GM21390 (cell line): ENCODE results near the gene AUTS2.

Source experiments
- ATAC-seq: cut with Tn5 transposase; IDR thresholded peaks from one replicate; pipeline ENCODE4 v1.9.1; 2021; ENCODE audit not compliant: unreplicated experiment

The AUTS2 gene

GRCh38 chr7:70047384-70047783 is 449.1 kb downstream of the AUTS2 start:
- no peak for ATAC-seq

- no peak for ATAC-seq
Measured at GRCh38 chr7:70047891-70048448, 449.7 kb downstream of the AUTS2 start.

- no peak for ATAC-seq
Measured at GRCh38 chr7:70051726-70052125, 453.5 kb downstream of the AUTS2 start.

GRCh38 chr7:70052691-70053090 is 454.4 kb downstream of the AUTS2 start:
- no peak for ATAC-seq

- ATAC-seq: no peak
Measured at GRCh38 chr7:70053421-70053820, 455.1 kb downstream of the AUTS2 start.

GRCh38 chr7:70053989-70054388 is 455.7 kb downstream of the AUTS2 start:
- no peak for ATAC-seq

GRCh38 chr7:70056363-70056762 is 458.1 kb downstream of the AUTS2 start:
- no peak for ATAC-seq

GRCh38 chr7:70060298-70061068 is 462.2 kb downstream of the AUTS2 start:
- no peak for ATAC-seq

- ATAC-seq: no peak
Measured at GRCh38 chr7:70063371-70063770, 465.1 kb downstream of the AUTS2 start.

- ATAC-seq: no peak
Measured at GRCh38 chr7:70063927-70064326, 465.7 kb downstream of the AUTS2 start.

- ATAC-seq: no peak
Measured at GRCh38 chr7:70066844-70067243, 468.6 kb downstream of the AUTS2 start.

- ATAC-seq: no peak
Measured at GRCh38 chr7:70068531-70068930, 470.3 kb downstream of the AUTS2 start.

- no peak for ATAC-seq
Measured at GRCh38 chr7:70069977-70070376, 471.7 kb downstream of the AUTS2 start.

GRCh38 chr7:70071766-70072165 is 473.5 kb downstream of the AUTS2 start:
- ATAC-seq: no peak

- ATAC-seq: no peak
Measured at GRCh38 chr7:70072220-70072619, 473.9 kb downstream of the AUTS2 start.

GRCh38 chr7:70076325-70076724 is 478.1 kb downstream of the AUTS2 start:
- ATAC-seq: no peak

- no peak for ATAC-seq
Measured at GRCh38 chr7:70082099-70082611, 483.9 kb downstream of the AUTS2 start.

- no peak for ATAC-seq
Measured at GRCh38 chr7:70091362-70091761, 493.1 kb downstream of the AUTS2 start.

- no peak for ATAC-seq
Measured at GRCh38 chr7:70092314-70093204, 494.3 kb downstream of the AUTS2 start.

- ATAC-seq: no peak
Measured at GRCh38 chr7:70093205-70093904, 495.1 kb downstream of the AUTS2 start.

- no peak for ATAC-seq
Measured at GRCh38 chr7:70094831-70095230, 496.6 kb downstream of the AUTS2 start.
